ENCODE results near the gene AFF3.

The AFF3 gene

GRCh38 chr2:99728166-99728565 lies 414.2 kb downstream of the AFF3 start:
- DNase-seq: no peak

- no peak for DNase-seq
These were observed 415.2 kb downstream of the AFF3 start for GRCh38 chr2:99727199-99727598.

- no peak for DNase-seq
These were observed 415.7 kb downstream of the AFF3 start for GRCh38 chr2:99726691-99727090.

GRCh38 chr2:99725820-99726219 lies 416.6 kb downstream of the AFF3 start:
- no peak for DNase-seq

GRCh38 chr2:99722476-99722875 lies 419.9 kb downstream of the AFF3 start:
- DNase-seq: no peak

- no peak for DNase-seq
These were observed 423.3 kb downstream of the AFF3 start for GRCh38 chr2:99719102-99719501.

GRCh38 chr2:99715956-99716355 lies 426.4 kb downstream of the AFF3 start:
- no peak for DNase-seq

- no peak for DNase-seq
These were observed 428.0 kb downstream of the AFF3 start for GRCh38 chr2:99714349-99714748.

- no peak for DNase-seq
These were observed 431.2 kb downstream of the AFF3 start for GRCh38 chr2:99711144-99711543.

- no peak for DNase-seq
These were observed 431.7 kb downstream of the AFF3 start for GRCh38 chr2:99710721-99711120.

GRCh38 chr2:99709229-99709628 lies 433.2 kb downstream of the AFF3 start:
- DNase-seq: no peak

- no peak for DNase-seq
These were observed 434.2 kb downstream of the AFF3 start for GRCh38 chr2:99708231-99708630.

- no peak for DNase-seq
These were observed 434.8 kb downstream of the AFF3 start for GRCh38 chr2:99707592-99707991.

- DNase-seq: no peak
These were observed 435.7 kb downstream of the AFF3 start for GRCh38 chr2:99706735-99707134.

- DNase-seq: no peak
These were observed 440.9 kb downstream of the AFF3 start for GRCh38 chr2:99701503-99701902.

- no peak for DNase-seq
These were observed 441.6 kb downstream of the AFF3 start for GRCh38 chr2:99700482-99701398.

GRCh38 chr2:99698896-99699295 lies 443.5 kb downstream of the AFF3 start:
- DNase-seq: no peak

GRCh38 chr2:99697811-99698568 lies 444.4 kb downstream of the AFF3 start:
- no peak for DNase-seq

GRCh38 chr2:99695944-99696253 lies 446.5 kb downstream of the AFF3 start:
- DNase-seq: no peak

- DNase-seq: no peak
These were observed 447.1 kb downstream of the AFF3 start for GRCh38 chr2:99695130-99695943.

GRCh38 chr2:99694331-99694730 lies 448.1 kb downstream of the AFF3 start:
- DNase-seq: no peak

- DNase-seq: peak; percentile 11
These were observed 449.6 kb downstream of the AFF3 start for GRCh38 chr2:99692785-99693184.

- DNase-seq: no peak
These were observed 450.5 kb downstream of the AFF3 start for GRCh38 chr2:99691926-99692325.
